Erythroblast (primary cell): ENCODE data around the gene XPO6.

ENCODE experiments used
- GATA1 ChIP-seq: IDR thresholded peaks from 2 replicates; pipeline ENCODE4 v1.6.1; 2011; ENCODE audit warnings: low read depth, mild to moderate bottlenecking, control low read depth, low read length, moderate library complexity
- POLR2A ChIP-seq: IDR thresholded peaks from 2 replicates; pipeline ENCODE4 v1.6.1; 2011; ENCODE audit warnings: mild to moderate bottlenecking, low read length

DNA sequence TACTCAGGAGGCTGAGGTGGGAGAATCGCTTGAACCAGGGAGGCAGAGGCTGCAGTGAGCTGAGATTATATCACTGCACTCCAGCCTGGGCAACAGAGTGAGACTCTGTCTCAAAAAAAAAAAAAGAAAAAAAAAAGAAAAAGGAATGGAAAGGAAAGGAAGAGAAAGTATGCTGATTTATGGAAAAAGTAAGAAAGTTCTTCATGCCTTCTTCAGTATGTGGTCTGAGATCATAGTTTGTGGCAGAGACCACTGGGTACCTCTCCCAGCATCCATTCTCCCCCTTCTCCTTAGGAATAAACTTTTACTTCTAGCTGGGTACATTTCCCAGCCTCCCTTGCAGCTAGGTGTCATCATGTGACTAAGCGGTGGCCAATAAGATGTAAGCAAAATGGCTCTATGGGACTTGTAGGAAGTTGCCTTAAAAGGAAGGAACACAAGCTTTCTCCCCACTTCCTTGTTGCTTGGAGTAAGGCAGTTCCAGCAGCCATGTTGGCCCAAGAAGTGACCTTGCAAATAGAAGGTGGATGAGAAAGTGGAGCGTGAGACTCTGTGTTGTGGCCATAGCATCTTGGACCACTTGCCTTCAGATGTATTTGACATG lies 26.1 kb upstream of the XPO6 start:
- TF ChIP-seq POLR2A (no peak), GATA1 (no peak)
